DND-41 (cell line): Measurements from ENCODE around the gene NKX1-2.

Source experiments
- ATAC-seq: fragments of 200-7000 bp; cut with Tn5 transposase; 3 replicates; pipeline ENCODE4 v1.9.1; 2021; ENCODE audit warnings: low read depth; ENCODE audit not compliant: insufficient read depth
- DNase-seq: peaks from one replicate; pipeline ENCODE4 v3.0.0-alpha.2; 2020
- H2AFZ ChIP-seq: 2 replicates; pipeline ENCODE4 v1.6.0; 2012; ENCODE audit warnings: low read depth, low read length
- H3K27ac ChIP-seq: 2 replicates; pipeline ENCODE4 v1.5.1; 2012; ENCODE audit warnings: low read length, inconsistent platforms
- H3K27me3 ChIP-seq: fragments of 200-600 bp; sonication (generic); 2 replicates; pipeline ENCODE4 v1.6.0; 2012; ENCODE audit warnings: low read length, mild to moderate bottlenecking, inconsistent platforms; ENCODE audit not compliant: insufficient read depth, poor library complexity
- H3K36me3 ChIP-seq: 2 replicates; pipeline ENCODE4 v1.5.1; 2012; ENCODE audit warnings: low read length, inconsistent platforms; ENCODE audit not compliant: insufficient read depth
- H3K4me1 ChIP-seq: 2 replicates; pipeline ENCODE4 v1.5.1; 2012; ENCODE audit warnings: mild to moderate bottlenecking, low read length; ENCODE audit not compliant: insufficient read depth
- H3K4me2 ChIP-seq: 2 replicates; pipeline ENCODE4 v1.6.0; 2012; ENCODE audit warnings: mild to moderate bottlenecking, moderate library complexity, low read length, inconsistent platforms; ENCODE audit not compliant: insufficient read depth
- H3K4me3 ChIP-seq, 2 experiments: fragments of 200-600 bp in 1 of 2; shearing (Covaris generic) in 1 of 2; 2 replicates each; pipeline ENCODE4 v1.5.1; 2012 to 2016; ENCODE audit warnings: inconsistent platforms in 2 of 2, low read length in 2 of 2, mild to moderate bottlenecking in 2 of 2, low read depth in 1 of 2, moderate library complexity in 1 of 2
- H3K79me2 ChIP-seq: 2 replicates; pipeline ENCODE4 v1.6.0; 2012; ENCODE audit warnings: low read length, inconsistent platforms; ENCODE audit not compliant: insufficient read depth
- H3K9ac ChIP-seq: 2 replicates; pipeline ENCODE4 v1.6.0; 2012; ENCODE audit warnings: low read depth, mild to moderate bottlenecking, inconsistent platforms, low read length, moderate library complexity
- H3K9me3 ChIP-seq: 2 replicates; pipeline ENCODE4 v1.5.1; 2012; ENCODE audit warnings: low read length, moderate library complexity, mild to moderate bottlenecking, inconsistent platforms; ENCODE audit not compliant: insufficient read depth, severe bottlenecking
- H4K20me1 ChIP-seq: 2 replicates; pipeline ENCODE4 v1.6.0; 2012; ENCODE audit warnings: low read length; ENCODE audit not compliant: insufficient read depth
- CTCF ChIP-seq: IDR thresholded peaks from 2 replicates; pipeline ENCODE4 v1.5.1; 2012; ENCODE audit warnings: borderline replicate concordance, low read length, moderate library complexity, mild to moderate bottlenecking; ENCODE audit not compliant: poor library complexity, severe bottlenecking; ENCODE audit errors: extremely low read depth
- EZH2 ChIP-seq: IDR thresholded peaks from 3 replicates; pipeline ENCODE4 v1.6.1; 2012; ENCODE audit warnings: borderline replicate concordance, low read depth, mild to moderate bottlenecking, moderate library complexity, low read length, inconsistent platforms; ENCODE audit not compliant: severe bottlenecking

Gene NKX1-2

DNA sequence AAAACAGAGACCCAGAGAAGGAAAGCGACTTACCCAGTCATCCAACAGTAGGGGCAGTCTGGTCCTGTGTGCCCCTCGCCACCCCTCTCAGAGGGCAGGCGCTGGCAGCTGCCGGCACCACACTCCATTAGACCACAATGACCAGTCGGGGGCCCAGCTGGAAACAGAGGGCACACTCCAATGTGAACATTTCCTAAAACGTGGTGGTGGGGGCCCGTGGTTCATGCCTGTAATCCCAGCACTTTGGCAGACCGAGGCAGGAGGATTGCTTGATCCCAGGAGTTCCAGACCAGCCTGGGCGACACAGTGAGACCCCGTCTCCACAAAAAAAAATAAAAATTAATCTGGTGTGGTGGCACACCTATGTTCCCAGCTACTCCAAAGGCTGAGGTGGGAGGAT, 30.2 kb downstream of the NKX1-2 start:
- TF ChIP-seq CTCF (no peak), EZH2 (no peak)
- H3K79me2 ChIP-seq, result no peaks in the 10 kb centered on the region
- no peaks in the 10 kb centered on the region for H3K4me1 ChIP-seq
- H4K20me1 ChIP-seq, result no peaks in the 10 kb centered on the region
- no peak overlapping the region for H3K27ac ChIP-seq
- ATAC-seq (no peak), DNase-seq (no peak)
- H3K4me2 ChIP-seq, result no peak overlapping the region
- H3K27me3 ChIP-seq, result peaks cover 7% of the 10 kb centered on the region
- H3K9ac ChIP-seq, result no peak overlapping the region
- H2AFZ ChIP-seq, result no peak overlapping the region
- no peak overlapping the region for H3K4me3 ChIP-seq
- H3K36me3 ChIP-seq, result no peaks in the 10 kb centered on the region
- H3K9me3 ChIP-seq, result no peaks in the 10 kb centered on the region

GRCh38 chr10:124418726-124419501, 30.9 kb downstream of the NKX1-2 start, which contains the start of gene OAT:
Gene OAT, minus strand, starts transcription at chr10:124418923. Its CDS starts 6,752 bp downstream, at chr10:124412171.
- ATAC-seq, result no peak
- H3K36me3 ChIP-seq, result no peaks in the 10 kb centered on the region
- no peak within 1 kb of the TSS for H3K9ac ChIP-seq
- H3K4me3 ChIP-seq, result no peak within 1 kb of the TSS
- H3K27me3 ChIP-seq, result peaks cover 7% of the 10 kb centered on the region
- no peaks in the 10 kb centered on the region for H3K4me1 ChIP-seq
- no peaks in the 10 kb centered on the region for H3K9me3 ChIP-seq
- no peak within 1 kb of the TSS for H3K27ac ChIP-seq
- no peak for TF ChIP-seq CTCF
- no peak for TF ChIP-seq EZH2
- DNase-seq, result no peak
- no peaks in the 10 kb centered on the region for H3K79me2 ChIP-seq
- H4K20me1 ChIP-seq, result no peaks in the 10 kb centered on the region
- H3K4me2 ChIP-seq, result no peak within 1 kb of the TSS
- no peak within 1 kb of the TSS for H2AFZ ChIP-seq

- H4K20me1 ChIP-seq, result no peaks in the 10 kb centered on the region
- ATAC-seq, result no peak
- H3K27ac ChIP-seq, result no peak overlapping the region
Observed at GRCh38 chr10:124417895-124418725, 31.7 kb downstream of the NKX1-2 start.

More at GRCh38 chr10:124417895-124418725, 31.7 kb downstream of the NKX1-2 start:
- H3K9ac ChIP-seq, result no peak overlapping the region
- no peak overlapping the region for H3K4me3 ChIP-seq
- no peak for TF ChIP-seq EZH2
- TF ChIP-seq CTCF, result no peak
- H3K4me2 ChIP-seq, result no peak overlapping the region
- H3K79me2 ChIP-seq, result no peaks in the 10 kb centered on the region
- no peaks in the 10 kb centered on the region for H3K9me3 ChIP-seq
- H2AFZ ChIP-seq, result no peak overlapping the region
- no peaks in the 10 kb centered on the region for H3K4me1 ChIP-seq
- DNase-seq, result no peak
- peaks cover 7% of the 10 kb centered on the region for H3K27me3 ChIP-seq
- no peaks in the 10 kb centered on the region for H3K36me3 ChIP-seq
